Small intestine (tissue), 7 donors: Measurements from ENCODE around the gene RSPO3. TPM values are rescaled to one million over a fixed set of nuclear protein-coding genes. Genes with fewer than 3 reads are reported as not detected.
"Not testable (repeated sequence)": the region's sequence is repeated elsewhere in the genome, so short reads cannot be mapped to it uniquely, and the experiment has no call there.

Source experiments
- DNase-seq, 2 donors: peaks; one replicate each; pipeline versions ENCODE4 v3.0.0 to v3.0.0-alpha.2; 2013
- FAIRE-seq: peaks from 2 replicates; lab custom pipeline; 2012; peaks lifted over from hg19 to GRCh38; lab: Jason Lieb, UNC
- H3K27ac ChIP-seq, 3 donors: one replicate each; pipeline ENCODE4 v1.5.1; 2013; ENCODE audit warnings: low read length in 2 of 3, mild to moderate bottlenecking in 2 of 3, control low read depth in 1 of 3, inconsistent platforms in 1 of 3, low read depth in 1 of 3, moderate library complexity in 1 of 3
- H3K27me3 ChIP-seq, 3 donors: one replicate each; pipeline ENCODE4 v1.6.1; 2013; ENCODE audit warnings: low read length in 3 of 3, inconsistent platforms in 1 of 3; ENCODE audit not compliant: control insufficient read depth in 3 of 3, insufficient read depth in 3 of 3
- H3K36me3 ChIP-seq, 3 donors: one replicate each; pipeline ENCODE4 v1.6.1; 2013; ENCODE audit warnings: low read length in 3 of 3, inconsistent platforms in 1 of 3, low read depth in 1 of 3, mild to moderate bottlenecking in 1 of 3, moderate library complexity in 1 of 3; ENCODE audit not compliant: control insufficient read depth in 3 of 3, insufficient read depth in 2 of 3
- H3K4me1 ChIP-seq, 3 donors: one replicate each; pipeline ENCODE4 v1.6.1; 2013; ENCODE audit warnings: low read length in 2 of 3, inconsistent platforms in 1 of 3, low read depth in 1 of 3, mild to moderate bottlenecking in 1 of 3, moderate library complexity in 1 of 3; ENCODE audit not compliant: control insufficient read depth in 3 of 3, insufficient read depth in 2 of 3
- H3K4me3 ChIP-seq, 3 donors: one replicate each; pipeline ENCODE4 v1.5.1; 2013; ENCODE audit warnings: low read length in 3 of 3, control low read depth in 1 of 3, inconsistent platforms in 1 of 3, low read depth in 1 of 3, mild to moderate bottlenecking in 1 of 3, moderate library complexity in 1 of 3
- H3K9me3 ChIP-seq, 2 donors: one replicate each; pipeline ENCODE4 v1.6.1; 2013; ENCODE audit warnings: low read depth in 1 of 2, low read length in 1 of 2; ENCODE audit not compliant: control insufficient read depth in 2 of 2, insufficient read depth in 1 of 2
- WGBS, 3 donors: extraction: QIAGEN DNeasy Blood & Tissue Kit; methylation state at CpG; one replicate each; pipeline ENCODE4 v1.1.7; 2013; 5-methylcytosine and 5-hydroxymethylcytosine counted together
- polyA plus RNA-seq, 4 donors: library from polyadenylated mRNA; stranded (reverse) in 3 of 4; unstranded in 1 of 4; fragments of 200-250 nt in 3 of 4; fragments of 120-200 nt in 1 of 4; gene quantifications; one replicate each; pipeline versions ENCODE4 v1.2.1 to v1.2.3, GENCODE V29; 2013
- donor health status: healthy with polysubstance abuse.
- donor health status: control.
- donor health status: control.
- donor health status: Bipolar disorder and iron deficiency.
- donor health status: healthy.

The RSPO3 gene
- polyA plus RNA-seq, 4 donors: 0.54 to 6.7 (median 1.6) TPM; not detected in 1

DNA sequence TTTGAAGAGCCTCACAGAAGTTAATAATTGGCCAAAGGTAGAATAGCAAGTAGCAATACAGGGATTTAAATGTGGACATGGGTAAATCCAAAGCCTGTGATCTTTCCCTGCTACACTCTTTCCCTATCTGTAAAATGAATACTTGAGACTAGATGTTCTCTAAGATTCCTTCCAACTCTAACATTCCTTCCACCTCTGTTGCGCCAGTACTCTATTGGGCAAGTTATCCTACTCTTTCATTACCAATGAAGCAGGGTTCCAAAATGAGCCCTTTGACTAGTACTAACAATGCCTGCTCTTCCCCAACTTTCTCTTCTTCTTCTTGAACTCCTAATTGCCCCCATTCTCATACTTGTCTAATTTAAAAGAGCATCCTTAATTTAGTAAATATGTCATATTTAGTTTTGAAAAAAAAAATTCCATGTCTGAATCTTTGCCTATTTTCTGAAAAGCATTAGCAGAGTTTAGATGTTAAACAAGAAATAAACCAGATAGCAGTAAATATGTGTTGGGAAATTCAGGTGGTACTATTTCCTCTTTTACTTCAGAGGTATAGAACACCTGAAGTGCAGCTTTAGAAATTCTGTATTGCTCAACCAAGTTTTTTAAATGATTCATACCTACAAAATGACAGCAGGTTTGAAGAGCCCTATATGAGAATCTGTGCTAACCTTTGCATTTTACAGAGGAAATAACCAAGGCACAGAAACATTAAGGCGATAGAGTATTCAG is 35.1 kb upstream of the RSPO3 start:
- Histone ChIP-seq H3K4me1 (no peaks in the 10 kb centered on the region), H3K9me3 (no peaks in the 10 kb centered on the region), H3K27ac (no peak overlapping the region), H3K4me3 (no peak overlapping the region), H3K36me3 (no peaks in the 10 kb centered on the region), H3K27me3 (no peaks in the 10 kb centered on the region)
- DNase-seq (no peak), FAIRE-seq (no peak)
- 60 to 90% (median 72%) methylated on average over 2 of the region's 2 CpGs for WGBS, 3 donors

DNA sequence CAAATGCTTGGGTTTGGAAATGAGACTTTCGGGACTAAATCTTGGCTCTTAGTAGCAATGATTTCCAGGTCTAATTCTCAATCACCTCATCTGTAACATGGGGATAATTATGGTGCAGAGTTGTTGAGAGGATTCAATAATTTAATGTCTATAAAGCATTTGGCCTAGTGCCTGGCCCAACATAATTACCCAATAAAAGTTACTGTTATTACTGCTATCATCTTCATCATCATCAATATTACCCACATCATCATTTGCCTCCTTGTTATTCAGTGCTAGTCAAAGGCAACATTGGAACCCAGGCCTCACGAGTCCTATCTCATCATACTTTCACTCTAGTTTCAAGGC is 34.5 kb upstream of the RSPO3 start:
- H3K36me3 ChIP-seq: no peaks in the 10 kb centered on the region
- H3K4me1 ChIP-seq: no peaks in the 10 kb centered on the region
- H3K27me3 ChIP-seq: no peaks in the 10 kb centered on the region
- DNase-seq (no peak), FAIRE-seq (no peak)
- 57 to 80% (median 64%) methylated on average over 2 of the region's 2 CpGs for WGBS, 3 donors
- H3K9me3 ChIP-seq: no peaks in the 10 kb centered on the region
- H3K27ac ChIP-seq: no peak overlapping the region
- no peak overlapping the region for H3K4me3 ChIP-seq

DNA sequence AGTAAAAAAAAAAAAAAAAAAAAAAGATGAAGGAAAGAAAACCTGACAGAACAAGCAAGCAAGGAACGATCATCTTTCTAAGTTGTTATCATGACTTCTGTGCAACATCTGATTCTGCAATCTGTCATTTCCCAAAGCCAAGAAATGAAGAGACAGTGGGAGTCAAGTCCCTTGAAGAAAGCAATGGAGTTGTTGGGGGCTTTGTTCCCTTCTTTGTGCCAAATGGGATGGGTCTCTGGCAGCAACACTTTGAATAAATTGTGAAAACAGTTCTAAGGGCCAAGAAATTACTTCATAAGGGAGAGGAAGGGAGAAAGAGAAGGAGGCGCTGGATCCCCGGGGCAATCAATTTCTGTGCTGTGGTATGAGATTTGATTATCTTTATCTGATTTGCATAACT is 33.3 kb upstream of the RSPO3 start:
- no peak for FAIRE-seq
- H3K27ac ChIP-seq: no peak overlapping the region
- no peaks in the 10 kb centered on the region for H3K36me3 ChIP-seq
- no peak for DNase-seq
- no peak overlapping the region for H3K4me3 ChIP-seq
- H3K27me3 ChIP-seq: no peaks in the 10 kb centered on the region
- H3K4me1 ChIP-seq: no peaks in the 10 kb centered on the region
- no peaks in the 10 kb centered on the region for H3K9me3 ChIP-seq
- WGBS, 3 donors: 73 to 78% (median 74%) methylated on average over 3 of the region's 3 CpGs

DNA sequence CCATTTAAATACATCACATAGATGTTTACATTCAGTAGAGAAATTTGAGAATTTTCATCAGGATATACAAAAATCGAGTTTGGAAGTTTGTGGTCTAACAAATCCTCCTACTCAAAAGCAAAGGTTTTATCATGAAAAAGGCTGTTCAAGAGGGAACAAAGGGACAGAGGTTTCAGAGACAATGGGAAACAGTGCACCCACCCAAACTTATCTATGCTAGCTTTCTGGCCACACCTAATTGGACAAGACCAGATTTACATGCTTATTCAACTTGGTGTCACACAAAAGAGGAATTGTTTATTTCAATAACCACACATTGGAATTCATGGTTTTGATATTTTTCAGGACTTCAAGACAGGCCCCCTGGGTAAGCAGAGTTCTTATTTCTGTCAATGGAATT is 28.4 kb upstream of the RSPO3 start:
- no peak overlapping the region for H3K4me3 ChIP-seq
- H3K36me3 ChIP-seq: no peaks in the 10 kb centered on the region
- FAIRE-seq: no peak
- WGBS, 3 donors: 15 to 32% (median 23%) methylated on average over 1 of the region's 1 CpG
- no peaks in the 10 kb centered on the region for H3K4me1 ChIP-seq
- no peaks in the 10 kb centered on the region for H3K27me3 ChIP-seq
- DNase-seq: no peak
- H3K27ac ChIP-seq: no peak overlapping the region
- no peaks in the 10 kb centered on the region for H3K9me3 ChIP-seq

DNA sequence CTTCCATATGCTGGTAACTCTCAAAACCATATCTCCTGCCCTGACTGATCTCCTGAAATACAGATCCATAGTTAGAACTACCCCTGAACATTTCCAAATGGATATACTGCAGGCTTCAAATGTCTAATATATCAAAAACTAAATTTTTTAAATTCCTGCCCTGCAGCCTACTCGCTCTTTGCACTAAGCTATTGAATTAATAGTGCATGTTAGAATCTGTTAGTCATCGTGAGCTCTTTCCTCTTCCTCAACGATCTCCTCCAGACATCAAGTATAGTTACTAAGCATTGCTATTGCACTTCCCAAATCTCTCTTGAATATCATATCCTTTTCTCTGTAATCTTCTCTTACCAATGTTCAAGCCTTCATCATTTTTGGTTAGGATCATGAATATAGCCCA is 26.0 kb upstream of the RSPO3 start:
- H3K4me3 ChIP-seq: no peak overlapping the region
- no peaks in the 10 kb centered on the region for H3K4me1 ChIP-seq
- DNase-seq (no peak), FAIRE-seq (no peak)
- no peaks in the 10 kb centered on the region for H3K27me3 ChIP-seq
- no peaks in the 10 kb centered on the region for H3K9me3 ChIP-seq
- 76 to 79% (median 77%) methylated on average over 3 of the region's 3 CpGs for WGBS, 3 donors
- no peak overlapping the region for H3K27ac ChIP-seq
- no peaks in the 10 kb centered on the region for H3K36me3 ChIP-seq

DNA sequence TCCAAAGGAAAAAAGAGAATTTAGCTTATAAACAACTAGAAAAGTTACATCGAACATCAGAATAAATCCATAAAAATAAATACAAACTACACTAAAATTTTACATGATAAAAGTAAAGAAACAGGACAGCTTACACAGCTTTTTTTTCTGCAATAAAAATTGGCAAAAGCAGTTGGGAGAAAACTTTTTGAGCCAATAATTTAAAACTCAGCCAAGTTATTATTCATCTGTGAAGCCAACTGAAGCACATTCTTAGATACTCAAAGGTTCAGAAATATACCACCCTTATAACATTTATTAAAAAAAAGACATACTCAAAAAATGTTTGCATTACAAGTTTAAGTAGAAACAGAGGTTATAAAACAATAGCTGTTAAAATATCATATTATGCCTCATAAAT is 23.7 kb upstream of the RSPO3 start:
- 75 to 91% (median 84%) methylated on average over 1 of the region's 1 CpG for WGBS, 3 donors
- DNase-seq (no peak), FAIRE-seq (no peak)
- Histone ChIP-seq H3K4me1 (no peaks in the 10 kb centered on the region), H3K9me3 (no peaks in the 10 kb centered on the region), H3K27ac (no peak overlapping the region), H3K36me3 (no peaks in the 10 kb centered on the region), H3K4me3 (no peak overlapping the region), H3K27me3 (no peaks in the 10 kb centered on the region)

DNA sequence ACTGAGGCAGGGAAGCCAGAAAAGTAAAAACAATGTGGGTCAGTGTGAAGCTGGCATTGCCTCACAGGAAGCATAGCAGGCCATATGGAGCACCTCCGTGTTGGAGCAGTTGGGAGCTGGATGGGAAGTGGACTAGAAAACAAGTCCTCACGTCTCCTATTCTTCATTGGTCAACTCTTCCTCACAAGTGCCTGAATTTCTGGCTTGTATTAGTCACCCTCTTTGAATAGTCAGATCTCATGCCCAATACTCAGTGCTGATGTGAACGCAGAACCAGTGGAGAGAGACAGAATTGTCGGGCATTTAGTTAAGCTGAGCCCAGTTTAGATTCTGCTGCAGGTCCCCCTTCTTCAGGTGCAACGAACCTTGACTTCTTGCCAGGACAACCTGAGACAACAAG is 22.3 kb upstream of the RSPO3 start:
- no peaks in the 10 kb centered on the region for H3K36me3 ChIP-seq
- H3K4me3 ChIP-seq: no peak overlapping the region
- H3K27ac ChIP-seq: no peak overlapping the region
- DNase-seq (no peak), FAIRE-seq (no peak)
- no peaks in the 10 kb centered on the region for H3K9me3 ChIP-seq
- no peaks in the 10 kb centered on the region for H3K4me1 ChIP-seq
- H3K27me3 ChIP-seq: no peaks in the 10 kb centered on the region
- WGBS, 3 donors: 60 to 78% (median 75%) methylated on average over 5 of the region's 5 CpGs

DNA sequence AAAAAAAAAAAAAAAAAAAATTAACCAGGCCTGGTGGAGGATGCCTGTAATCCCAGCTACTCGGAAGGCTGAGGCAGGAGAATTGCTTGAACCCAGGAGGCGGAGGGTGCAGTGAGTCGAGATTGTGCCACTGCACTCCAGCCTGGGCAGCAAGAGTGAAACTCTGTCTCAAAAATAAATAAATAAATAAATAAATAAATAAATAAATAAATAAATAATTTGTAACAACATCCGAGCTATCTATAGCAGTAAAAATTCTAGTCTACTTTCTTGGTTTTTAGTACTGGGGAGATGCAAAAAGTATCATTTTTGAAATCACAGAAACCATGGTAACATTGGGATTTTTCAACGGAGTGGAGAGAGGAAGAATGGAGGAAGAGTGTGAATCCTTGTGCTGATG is 21.0 kb upstream of the RSPO3 start:
- not testable (repeated sequence) for H3K36me3 ChIP-seq, FAIRE-seq, DNase-seq, H3K27ac ChIP-seq, H3K4me3 ChIP-seq, H3K4me1 ChIP-seq, H3K27me3 ChIP-seq, H3K9me3 ChIP-seq
- 71 to 93% (median 75%) methylated on average over 5 of the region's 5 CpGs for WGBS, 3 donors
